GM23338 (cell line): ENCODE data around the gene SLAIN1.

Source experiments
- CREB1 ChIP-seq: fragments of 250-450 bp; sonication (Bioruptor Pico); IDR thresholded peaks from 2 replicates; pipeline ENCODE4 v1.5.0; 2020; ENCODE audit warnings: low read depth, mild to moderate bottlenecking, moderate library complexity
- EZH2 ChIP-seq: fragments of 200-600 bp; sonication (generic); IDR thresholded peaks from one replicate; pipeline ENCODE4 v1.8.0; 2017; ENCODE audit warnings: antibody characterized with exemption, mild to moderate bottlenecking, low read depth; ENCODE audit not compliant: unreplicated experiment
- EZH2phosphoT487 ChIP-seq: fragments of 200-600 bp; sonication (generic); IDR thresholded peaks from one replicate; pipeline ENCODE4 v1.8.1; 2018; ENCODE audit warnings: antibody characterized with exemption; ENCODE audit not compliant: unreplicated experiment
- STAT1 ChIP-seq: IDR thresholded peaks from one replicate; pipeline ENCODE4 v1.6.1; 2016; ENCODE audit warnings: antibody characterized with exemption; ENCODE audit not compliant: unreplicated experiment
- TF ChIP-seq, protein P1 (sequence below), 2 experiments: fragments of 200-600 bp in 1 of 2; sonication (generic) in 1 of 2; conservative IDR thresholded peaks; 2 replicates each; pipeline versions ENCODE4 v1.5.1 to v1.6.1; 2016 to 2017; ENCODE audit warnings: antibody characterized with exemption in 2 of 2, low read depth in 2 of 2, mild to moderate bottlenecking in 2 of 2, moderate library complexity in 1 of 2
- TF ChIP-seq, protein P2 (sequence below): IDR thresholded peaks from one replicate; pipeline ENCODE4 v1.6.1; 2018; ENCODE audit warnings: antibody characterized with exemption; ENCODE audit not compliant: unreplicated experiment

DNA sequence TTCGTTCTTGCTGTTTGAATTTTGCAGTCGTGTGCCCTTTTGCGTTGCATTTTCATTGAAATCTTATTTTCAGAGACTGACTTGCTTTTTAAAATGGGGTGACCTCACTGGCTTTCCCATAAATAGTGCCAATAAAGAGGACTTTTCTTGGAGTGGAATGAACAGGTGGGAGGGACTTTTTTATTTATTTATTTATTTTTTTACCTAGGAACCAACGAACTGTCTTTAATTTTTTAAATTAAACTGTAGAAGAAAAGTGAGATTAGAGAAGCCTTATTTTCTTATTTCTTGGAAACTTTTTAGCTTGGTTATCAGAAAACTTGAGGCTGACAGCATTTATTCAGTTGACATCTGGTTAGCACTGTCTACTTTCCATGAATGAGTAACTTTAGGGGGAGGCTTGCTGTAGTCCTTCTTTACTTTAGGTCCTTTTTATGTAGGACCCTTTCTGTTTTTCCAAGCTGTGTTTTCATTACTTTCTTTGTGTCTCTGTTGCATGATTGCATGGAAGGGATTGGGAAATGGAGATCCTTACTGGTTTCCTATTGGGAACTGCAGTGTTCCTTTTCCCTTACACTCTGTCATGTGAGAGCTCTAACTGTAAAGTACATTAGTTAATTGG is 1.7 kb downstream of the SLAIN1 start:
- TF ChIP-seq, protein P1, sequence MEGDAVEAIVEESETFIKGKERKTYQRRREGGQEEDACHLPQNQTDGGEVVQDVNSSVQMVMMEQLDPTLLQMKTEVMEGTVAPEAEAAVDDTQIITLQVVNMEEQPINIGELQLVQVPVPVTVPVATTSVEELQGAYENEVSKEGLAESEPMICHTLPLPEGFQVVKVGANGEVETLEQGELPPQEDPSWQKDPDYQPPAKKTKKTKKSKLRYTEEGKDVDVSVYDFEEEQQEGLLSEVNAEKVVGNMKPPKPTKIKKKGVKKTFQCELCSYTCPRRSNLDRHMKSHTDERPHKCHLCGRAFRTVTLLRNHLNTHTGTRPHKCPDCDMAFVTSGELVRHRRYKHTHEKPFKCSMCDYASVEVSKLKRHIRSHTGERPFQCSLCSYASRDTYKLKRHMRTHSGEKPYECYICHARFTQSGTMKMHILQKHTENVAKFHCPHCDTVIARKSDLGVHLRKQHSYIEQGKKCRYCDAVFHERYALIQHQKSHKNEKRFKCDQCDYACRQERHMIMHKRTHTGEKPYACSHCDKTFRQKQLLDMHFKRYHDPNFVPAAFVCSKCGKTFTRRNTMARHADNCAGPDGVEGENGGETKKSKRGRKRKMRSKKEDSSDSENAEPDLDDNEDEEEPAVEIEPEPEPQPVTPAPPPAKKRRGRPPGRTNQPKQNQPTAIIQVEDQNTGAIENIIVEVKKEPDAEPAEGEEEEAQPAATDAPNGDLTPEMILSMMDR (conservative IDR thresholded peaks at IDR 0.05; ENCODE audit: low read depth in 2 of 2), result no peak
- no peak for TF ChIP-seq EZH2
- TF ChIP-seq, protein P2, sequence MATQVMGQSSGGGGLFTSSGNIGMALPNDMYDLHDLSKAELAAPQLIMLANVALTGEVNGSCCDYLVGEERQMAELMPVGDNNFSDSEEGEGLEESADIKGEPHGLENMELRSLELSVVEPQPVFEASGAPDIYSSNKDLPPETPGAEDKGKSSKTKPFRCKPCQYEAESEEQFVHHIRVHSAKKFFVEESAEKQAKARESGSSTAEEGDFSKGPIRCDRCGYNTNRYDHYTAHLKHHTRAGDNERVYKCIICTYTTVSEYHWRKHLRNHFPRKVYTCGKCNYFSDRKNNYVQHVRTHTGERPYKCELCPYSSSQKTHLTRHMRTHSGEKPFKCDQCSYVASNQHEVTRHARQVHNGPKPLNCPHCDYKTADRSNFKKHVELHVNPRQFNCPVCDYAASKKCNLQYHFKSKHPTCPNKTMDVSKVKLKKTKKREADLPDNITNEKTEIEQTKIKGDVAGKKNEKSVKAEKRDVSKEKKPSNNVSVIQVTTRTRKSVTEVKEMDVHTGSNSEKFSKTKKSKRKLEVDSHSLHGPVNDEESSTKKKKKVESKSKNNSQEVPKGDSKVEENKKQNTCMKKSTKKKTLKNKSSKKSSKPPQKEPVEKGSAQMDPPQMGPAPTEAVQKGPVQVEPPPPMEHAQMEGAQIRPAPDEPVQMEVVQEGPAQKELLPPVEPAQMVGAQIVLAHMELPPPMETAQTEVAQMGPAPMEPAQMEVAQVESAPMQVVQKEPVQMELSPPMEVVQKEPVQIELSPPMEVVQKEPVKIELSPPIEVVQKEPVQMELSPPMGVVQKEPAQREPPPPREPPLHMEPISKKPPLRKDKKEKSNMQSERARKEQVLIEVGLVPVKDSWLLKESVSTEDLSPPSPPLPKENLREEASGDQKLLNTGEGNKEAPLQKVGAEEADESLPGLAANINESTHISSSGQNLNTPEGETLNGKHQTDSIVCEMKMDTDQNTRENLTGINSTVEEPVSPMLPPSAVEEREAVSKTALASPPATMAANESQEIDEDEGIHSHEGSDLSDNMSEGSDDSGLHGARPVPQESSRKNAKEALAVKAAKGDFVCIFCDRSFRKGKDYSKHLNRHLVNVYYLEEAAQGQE, result no peak
- TF ChIP-seq EZH2phosphoT487, result no peak
- no peak for TF ChIP-seq STAT1
- no peak for TF ChIP-seq CREB1 (CRISPR knock-in tag)
